CD14-positive monocyte (primary cell): ENCODE data around the gene SPTBN1. TPM values are rescaled to one million over a fixed set of nuclear protein-coding genes. Genes with fewer than 3 reads are reported as not detected.
A peak's percentile ranks its signal among the peaks of the same experiment; 100 is the strongest.

Source experiments
- DNase-seq, 3 donors: peaks; one replicate each; pipeline ENCODE4 v3.0.0-alpha.2; 2011 to 2022
- H2AFZ ChIP-seq: 2 replicates; pipeline ENCODE4 v1.6.0; 2012; ENCODE audit warnings: mild to moderate bottlenecking, low read depth, low read length, inconsistent platforms; ENCODE audit not compliant: insufficient read depth, poor library complexity, severe bottlenecking
- H3K27ac ChIP-seq, 2 donors: 1 replicate in 1 of 2; 2 replicates in 1 of 2; pipeline ENCODE4 v1.5.1; 2012 to 2013; ENCODE audit warnings: low read length in 2 of 2, control low read depth in 1 of 2, inconsistent platforms in 1 of 2, low read depth in 1 of 2, mild to moderate bottlenecking in 1 of 2
- H3K27me3 ChIP-seq, 2 donors: one replicate each; pipeline versions ENCODE4 v1.6.0 to v1.6.1; 2011 to 2013; ENCODE audit warnings: low read length in 2 of 2; ENCODE audit not compliant: control insufficient read depth in 2 of 2, insufficient read depth in 2 of 2
- H3K36me3 ChIP-seq, 2 donors: replicated peaks in 1 of 2; 1 replicate in 1 of 2; 2 replicates in 1 of 2; pipeline versions ENCODE4 v1.5.1 to v1.6.1; 2012 to 2013; ENCODE audit warnings: low read length in 2 of 2, control low read depth in 1 of 2, inconsistent platforms in 1 of 2, mild to moderate bottlenecking in 1 of 2; ENCODE audit not compliant: insufficient read depth in 2 of 2, control insufficient read depth in 1 of 2
- H3K4me1 ChIP-seq, 2 donors: 1 replicate in 1 of 2; 2 replicates in 1 of 2; pipeline versions ENCODE4 v1.5.1 to v1.6.1; 2012 to 2013; ENCODE audit warnings: low read length in 2 of 2, control low read depth in 1 of 2, inconsistent platforms in 1 of 2, mild to moderate bottlenecking in 1 of 2, moderate library complexity in 1 of 2; ENCODE audit not compliant: insufficient read depth in 2 of 2, control insufficient read depth in 1 of 2
- H3K4me2 ChIP-seq: replicated peaks from 2 replicates; pipeline ENCODE3; 2012; ENCODE audit warnings: low read length, moderate library complexity, mild to moderate bottlenecking; ENCODE audit not compliant: poor library complexity, severe bottlenecking; ENCODE audit errors: extremely low read depth
- H3K4me3 ChIP-seq, 3 experiments: fragments of 200-600 bp in 1 of 3; sonication (generic) in 1 of 3; replicated peaks in 1 of 3; 1 replicate in 2 of 3; 2 replicates in 1 of 3; pipeline ENCODE4 v1.5.1; 2011 to 2013; ENCODE audit warnings: low read length in 3 of 3, mild to moderate bottlenecking in 3 of 3, control low read depth in 2 of 3, low read depth in 2 of 3, inconsistent platforms in 1 of 3, moderate library complexity in 1 of 3
- H3K79me2 ChIP-seq: 2 replicates; pipeline ENCODE4 v1.6.0; 2012; ENCODE audit warnings: mild to moderate bottlenecking, control low read depth, inconsistent platforms, low read length, moderate library complexity; ENCODE audit not compliant: insufficient read depth
- H3K9ac ChIP-seq: 2 replicates; pipeline ENCODE4 v1.6.0; 2017; ENCODE audit warnings: low read length, mild to moderate bottlenecking; ENCODE audit not compliant: insufficient read depth, poor library complexity, severe bottlenecking
- H3K9me3 ChIP-seq, 2 donors: replicated peaks in 1 of 2; 1 replicate in 1 of 2; 2 replicates in 1 of 2; pipeline versions ENCODE4 v1.5.1 to v1.6.1; 2012 to 2013; ENCODE audit warnings: low read length in 2 of 2, control low read depth in 1 of 2; ENCODE audit not compliant: control insufficient read depth in 1 of 2, insufficient read depth in 1 of 2
- H4K20me1 ChIP-seq: 2 replicates; pipeline ENCODE4 v1.6.0; 2012; ENCODE audit warnings: mild to moderate bottlenecking, low read length, control low read depth, moderate library complexity; ENCODE audit not compliant: insufficient read depth
- H3K27ac Mint-ChIP-seq, 7 donors: one replicate each; pipeline ENCODE4 v1.8.0; 2020; ENCODE audit warnings: mild to moderate bottlenecking in 7 of 7, mixed read lengths in 7 of 7, moderate library complexity in 6 of 7, inconsistent platforms in 2 of 7
- H3K27me3 Mint-ChIP-seq, 3 donors: one replicate each; pipeline ENCODE4 v1.8.0; 2021 to 2022; ENCODE audit warnings: low read depth in 3 of 3, mild to moderate bottlenecking in 3 of 3, mixed read lengths in 3 of 3, moderate library complexity in 3 of 3, inconsistent platforms in 1 of 3
- H3K36me3 Mint-ChIP-seq, 2 donors: one replicate each; pipeline ENCODE4 v1.8.0; 2020; ENCODE audit warnings: mixed read lengths in 2 of 2, inconsistent platforms in 1 of 2, mild to moderate bottlenecking in 1 of 2
- H3K4me1 Mint-ChIP-seq: one replicate; pipeline ENCODE4 v1.8.0; 2020; ENCODE audit warnings: mild to moderate bottlenecking, mixed read lengths
- H3K4me3 Mint-ChIP-seq, 2 donors: one replicate each; pipeline ENCODE4 v1.8.0; 2020; ENCODE audit warnings: mild to moderate bottlenecking in 2 of 2, mixed read lengths in 2 of 2, moderate library complexity in 1 of 2
- H3K9me3 Mint-ChIP-seq, 7 donors: one replicate each; pipeline ENCODE4 v1.8.0; 2020 to 2022; ENCODE audit warnings: mixed read lengths in 7 of 7, mild to moderate bottlenecking in 6 of 7, moderate library complexity in 6 of 7, inconsistent platforms in 2 of 7
- WGBS: methylation state at CpG from one replicate; pipeline ENCODE4 v1.1.5; 2013; ENCODE audit warnings: missing lambda C conversion rate; ENCODE audit not compliant: insufficient coverage; 5-methylcytosine and 5-hydroxymethylcytosine counted together
- intact Hi-C, 2 donors: fragments of 100-400 bp; cut with micrococcal nuclease; formaldehyde crosslinking; loops; one replicate each; pipeline versions ENCODE4 v1.15.0 to v1.15.1; 2023
- polyA plus RNA-seq, 3 donors: library from polyadenylated mRNA; depleted of rRNA in 1 of 3; unstranded in 2 of 3; stranded (reverse) in 1 of 3; fragments of 300-500 nt in 2 of 3; fragments of >200 nt in 1 of 3; fragmentation: Illumina TruSeq in 2 of 3; gene quantifications; 1 replicate in 2 of 3; 2 replicates in 1 of 3; pipeline ENCODE4 v1.2.3, GENCODE V29; 2012 to 2021
- TF ChIP-seq, protein P1 (sequence below): fragments of 200-600 bp; IDR thresholded peaks from one replicate; pipeline ENCODE4 v1.8.0; 2022; ENCODE audit warnings: antibody characterized with exemption, mild to moderate bottlenecking

SPTBN1 gene
- polyA plus RNA-seq, 3 donors: 0.79 to 2.8 (median 1.7) TPM

DNA sequence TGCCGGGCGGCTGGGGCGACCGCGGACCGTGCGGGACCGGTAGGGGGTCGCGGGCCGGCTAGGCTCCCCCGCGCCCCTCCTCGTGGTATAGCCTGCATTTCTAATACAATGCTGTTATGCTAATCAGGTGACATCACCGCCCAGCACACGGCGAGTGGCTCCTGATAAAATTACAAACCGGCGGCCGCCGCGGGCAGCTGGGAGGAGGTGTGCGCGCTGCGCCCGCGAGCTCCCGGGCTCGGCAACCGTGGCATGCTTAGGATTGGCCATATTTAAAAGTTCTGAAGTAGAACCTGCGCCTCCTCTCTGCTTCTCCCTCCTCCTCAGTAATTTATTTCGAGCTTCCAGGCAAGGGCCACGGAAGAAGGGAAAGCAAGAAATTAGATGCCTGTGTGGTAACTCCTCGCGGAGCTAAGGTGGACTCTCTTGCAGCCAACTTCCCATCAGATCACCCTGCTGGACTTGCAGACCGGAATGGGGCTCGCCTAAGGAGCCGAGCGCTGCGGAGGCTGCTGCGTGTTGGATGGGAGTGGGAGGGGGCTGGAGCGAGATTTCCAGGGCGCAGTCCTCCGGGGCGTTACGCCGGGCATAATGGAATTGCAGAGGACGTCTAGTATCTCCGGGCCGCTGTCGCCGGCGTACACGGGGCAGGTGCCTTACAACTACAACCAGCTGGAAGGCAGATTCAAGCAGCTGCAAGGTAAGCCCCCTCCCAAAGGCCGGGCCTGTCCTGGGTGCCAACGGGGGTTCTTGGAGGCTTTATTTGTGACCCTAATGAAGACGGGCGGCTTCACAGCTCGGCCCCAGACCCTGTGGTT lies 102.3 kb downstream of the SPTBN1 start:
- Histone ChIP-seq H3K36me3 (no peaks in the 10 kb centered on the region), H3K4me3 (peak overlapping the region; percentile 58 to 87 (median 82)), H3K4me1 (peaks cover 31 to 44% of the 10 kb centered on the region in 2 donors), H3K9me3 (no peaks in the 10 kb centered on the region), H3K27ac (peak overlapping the region; percentile 34 to 92), H3K79me2 (peaks cover 33% of the 10 kb centered on the region), H4K20me1 (no peaks in the 10 kb centered on the region), H2AFZ (peak overlapping the region; percentile 95), H3K27me3 (no peaks in the 10 kb centered on the region), H3K9ac (peak overlapping the region; percentile 81), H3K4me2 (peak overlapping the region; percentile 97)
- H3K9me3 Mint-ChIP-seq: no peaks in the 10 kb centered on the region
- intact Hi-C loops: no loop called here
- peaks cover 47% of the 10 kb centered on the region for H3K4me1 Mint-ChIP-seq
- peak overlapping the region; percentile 2 to 99 (median 94) for H3K27ac Mint-ChIP-seq
- WGBS: 0% methylated on average over 45 of the region's 59 CpGs
- DNase-seq: peak; percentile 37 to 55 (median 50)
- peak overlapping the region; percentile 97 to 98 for H3K4me3 Mint-ChIP-seq
- peaks cover 1 to 10% (median 8%) of the 10 kb centered on the region in 3 donors for H3K27me3 Mint-ChIP-seq
- H3K36me3 Mint-ChIP-seq: no peaks in the 10 kb centered on the region
- TF ChIP-seq, protein P1, sequence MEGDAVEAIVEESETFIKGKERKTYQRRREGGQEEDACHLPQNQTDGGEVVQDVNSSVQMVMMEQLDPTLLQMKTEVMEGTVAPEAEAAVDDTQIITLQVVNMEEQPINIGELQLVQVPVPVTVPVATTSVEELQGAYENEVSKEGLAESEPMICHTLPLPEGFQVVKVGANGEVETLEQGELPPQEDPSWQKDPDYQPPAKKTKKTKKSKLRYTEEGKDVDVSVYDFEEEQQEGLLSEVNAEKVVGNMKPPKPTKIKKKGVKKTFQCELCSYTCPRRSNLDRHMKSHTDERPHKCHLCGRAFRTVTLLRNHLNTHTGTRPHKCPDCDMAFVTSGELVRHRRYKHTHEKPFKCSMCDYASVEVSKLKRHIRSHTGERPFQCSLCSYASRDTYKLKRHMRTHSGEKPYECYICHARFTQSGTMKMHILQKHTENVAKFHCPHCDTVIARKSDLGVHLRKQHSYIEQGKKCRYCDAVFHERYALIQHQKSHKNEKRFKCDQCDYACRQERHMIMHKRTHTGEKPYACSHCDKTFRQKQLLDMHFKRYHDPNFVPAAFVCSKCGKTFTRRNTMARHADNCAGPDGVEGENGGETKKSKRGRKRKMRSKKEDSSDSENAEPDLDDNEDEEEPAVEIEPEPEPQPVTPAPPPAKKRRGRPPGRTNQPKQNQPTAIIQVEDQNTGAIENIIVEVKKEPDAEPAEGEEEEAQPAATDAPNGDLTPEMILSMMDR: no peak

DNA sequence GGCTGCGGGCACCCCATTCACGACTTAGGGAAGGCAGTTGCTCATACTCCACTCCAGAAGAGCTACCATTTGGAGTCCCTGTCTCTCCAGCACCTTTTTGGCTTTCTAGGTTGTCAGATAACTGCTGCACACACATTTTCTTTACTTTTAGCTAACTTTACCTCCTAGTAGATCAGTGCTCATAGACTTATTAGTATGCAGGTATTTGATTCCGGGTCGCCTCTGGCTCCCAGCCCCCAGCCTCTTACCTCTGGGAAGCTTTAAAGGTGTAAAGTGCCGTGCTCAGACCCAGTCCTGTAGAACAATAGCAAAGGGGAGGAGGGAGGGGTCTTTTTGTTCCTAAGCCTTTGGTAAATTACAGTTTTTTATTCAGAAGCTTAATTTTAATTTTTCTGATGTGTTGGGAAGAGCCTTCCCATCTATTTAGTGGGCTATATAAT lies 102.9 kb downstream of the SPTBN1 start:
- H3K4me1 ChIP-seq: peaks cover 31 to 44% of the 10 kb centered on the region in 2 donors
- H3K4me3 ChIP-seq: peak overlapping the region; percentile 58 to 87 (median 82)
- TF ChIP-seq, protein P1: no peak
- Mint-ChIP-seq H3K4me1 (peaks cover 50% of the 10 kb centered on the region), H3K27ac (peak overlapping the region; percentile 69 to 99 (median 97)), H3K36me3 (no peaks in the 10 kb centered on the region), H3K27me3 (peaks cover 1 to 10% (median 8%) of the 10 kb centered on the region in 3 donors), H3K9me3 (no peaks in the 10 kb centered on the region), H3K4me3 (peak overlapping the region; percentile 97 to 98)
- WGBS: no CpG with 5 or more reads among the region's 5 CpGs
- intact Hi-C loops: no loop called here
- H3K9me3 ChIP-seq: no peaks in the 10 kb centered on the region
- peak overlapping the region; percentile 81 for H3K9ac ChIP-seq
- peak overlapping the region; percentile 92 to 96 for H3K27ac ChIP-seq
- peak overlapping the region; percentile 97 for H3K4me2 ChIP-seq
- H2AFZ ChIP-seq: peak overlapping the region; percentile 95
- no peaks in the 10 kb centered on the region for H3K27me3 ChIP-seq
- peaks cover 39% of the 10 kb centered on the region for H3K79me2 ChIP-seq
- H3K36me3 ChIP-seq: no peaks in the 10 kb centered on the region
- DNase-seq: no peak
- H4K20me1 ChIP-seq: no peaks in the 10 kb centered on the region
